ENCODE measurements around the gene PCBP1.
A peak's percentile ranks its signal among the peaks of the same experiment; 100 is the strongest.

The PCBP1 gene

GRCh38 chr2:70089220-70089982, 2.1 kb downstream of the PCBP1 start:
- Histone ChIP-seq H3K36me3 (ENCODE audit: control insufficient read depth, low read length) (peaks cover 44% of the 10 kb centered on the region), H3K4me1 (ENCODE audit: control insufficient read depth, low read length) (peaks cover 68% of the 10 kb centered on the region)

GRCh38 chr2:70089983-70090525, 2.8 kb downstream of the PCBP1 start:
- no peaks in the 10 kb centered on the region for H4K20me1 ChIP-seq (ENCODE audit: control insufficient read depth, insufficient read depth, low read depth, low read length)
- peak overlapping the region; percentile 92 for H3K4me3 ChIP-seq (ENCODE audit: low read length)
- no peaks in the 10 kb centered on the region for H3K9me2 ChIP-seq (replicated peaks; ENCODE audit: control insufficient read depth, low read length)
- H3F3A ChIP-seq (ENCODE audit: control insufficient read depth, insufficient read depth) = peaks cover 68% of the 10 kb centered on the region
- TF ChIP-seq CTCF (IDR thresholded peaks at IDR 0.05; ENCODE audit: low read depth, low read length, poor library complexity, severe bottlenecking) (no peak), EZH2phosphoT487 (IDR thresholded peaks at IDR 0.05; ENCODE audit: borderline replicate concordance, low read length) (no peak)
- H3K36me3 ChIP-seq (ENCODE audit: control insufficient read depth, low read length) = peaks cover 38% of the 10 kb centered on the region
- no peaks in the 10 kb centered on the region for H3K27me3 ChIP-seq (ENCODE audit: control insufficient read depth, low read length)
- H3K79me2 ChIP-seq (ENCODE audit: control insufficient read depth, low read length) = peaks cover 41% of the 10 kb centered on the region
- H3K4me1 ChIP-seq (ENCODE audit: control insufficient read depth, low read length) = peaks cover 68% of the 10 kb centered on the region
- H3K4me2 ChIP-seq (ENCODE audit: low read length) = peak overlapping the region; percentile 99
- peak overlapping the region; percentile 88 for H3K27ac ChIP-seq (ENCODE audit: low read depth, low read length)
- H3K9me3 ChIP-seq (ENCODE audit: control insufficient read depth, insufficient read depth, low read length) = no peaks in the 10 kb centered on the region

More at GRCh38 chr2:70089220-70089982, 2.1 kb downstream of the PCBP1 start:
- no peaks in the 10 kb centered on the region for H4K20me1 ChIP-seq (ENCODE audit: control insufficient read depth, insufficient read depth, low read depth, low read length)
- peaks cover 46% of the 10 kb centered on the region for H3K79me2 ChIP-seq (ENCODE audit: control insufficient read depth, low read length)
- H3K9me2 ChIP-seq (replicated peaks; ENCODE audit: control insufficient read depth, low read length) = no peaks in the 10 kb centered on the region
- H3K27ac ChIP-seq (ENCODE audit: low read depth, low read length) = peak overlapping the region; percentile 88
- peak overlapping the region; percentile 92 for H3K4me3 ChIP-seq (ENCODE audit: low read length)
- H3K9me3 ChIP-seq (ENCODE audit: control insufficient read depth, insufficient read depth, low read length) = no peaks in the 10 kb centered on the region
- H3F3A ChIP-seq (ENCODE audit: control insufficient read depth, insufficient read depth) = peaks cover 70% of the 10 kb centered on the region
- TF ChIP-seq EZH2phosphoT487 (IDR thresholded peaks at IDR 0.05; ENCODE audit: borderline replicate concordance, low read length) (no peak), CTCF (IDR thresholded peaks at IDR 0.05; ENCODE audit: low read depth, low read length, poor library complexity, severe bottlenecking) (no peak)
- H3K4me2 ChIP-seq (ENCODE audit: low read length) = peak overlapping the region; percentile 99
- H3K27me3 ChIP-seq (ENCODE audit: control insufficient read depth, low read length) = no peaks in the 10 kb centered on the region

GRCh38 chr2:70090706-70091334, 3.5 kb downstream of the PCBP1 start:
- Histone ChIP-seq H3K4me2 (ENCODE audit: low read length) (peak overlapping the region; percentile 99), H3K9me3 (ENCODE audit: control insufficient read depth, insufficient read depth, low read length) (no peaks in the 10 kb centered on the region), H3K9me2 (replicated peaks; ENCODE audit: control insufficient read depth, low read length) (no peaks in the 10 kb centered on the region), H3K27me3 (ENCODE audit: control insufficient read depth, low read length) (no peaks in the 10 kb centered on the region), H3K27ac (ENCODE audit: low read depth, low read length) (peak overlapping the region; percentile 88), H3K36me3 (ENCODE audit: control insufficient read depth, low read length) (peaks cover 35% of the 10 kb centered on the region), H4K20me1 (ENCODE audit: control insufficient read depth, insufficient read depth, low read depth, low read length) (no peaks in the 10 kb centered on the region), H3F3A (ENCODE audit: control insufficient read depth, insufficient read depth) (peaks cover 63% of the 10 kb centered on the region), H3K4me1 (ENCODE audit: control insufficient read depth, low read length) (peaks cover 68% of the 10 kb centered on the region), H3K79me2 (ENCODE audit: control insufficient read depth, low read length) (peaks cover 34% of the 10 kb centered on the region), H3K4me3 (ENCODE audit: low read length) (no peak overlapping the region)
- TF ChIP-seq CTCF (IDR thresholded peaks at IDR 0.05; ENCODE audit: low read depth, low read length, poor library complexity, severe bottlenecking) (no peak), EZH2phosphoT487 (IDR thresholded peaks at IDR 0.05; ENCODE audit: borderline replicate concordance, low read length) (no peak)

Measured in DOHH2 (cell line).